Inflammatory macrophage treated with lipopolysaccharide for 4 hours (primary cell): ENCODE data around the gene DPH6.

Experiments used
- DNase-seq: peaks from one replicate; pipeline ENCODE4 v3.0.0-alpha.2; 2020

Gene DPH6

GRCh38 chr15:35540021-35540420, 5.9 kb downstream of the DPH6 start:
- no peak for DNase-seq

DNA sequence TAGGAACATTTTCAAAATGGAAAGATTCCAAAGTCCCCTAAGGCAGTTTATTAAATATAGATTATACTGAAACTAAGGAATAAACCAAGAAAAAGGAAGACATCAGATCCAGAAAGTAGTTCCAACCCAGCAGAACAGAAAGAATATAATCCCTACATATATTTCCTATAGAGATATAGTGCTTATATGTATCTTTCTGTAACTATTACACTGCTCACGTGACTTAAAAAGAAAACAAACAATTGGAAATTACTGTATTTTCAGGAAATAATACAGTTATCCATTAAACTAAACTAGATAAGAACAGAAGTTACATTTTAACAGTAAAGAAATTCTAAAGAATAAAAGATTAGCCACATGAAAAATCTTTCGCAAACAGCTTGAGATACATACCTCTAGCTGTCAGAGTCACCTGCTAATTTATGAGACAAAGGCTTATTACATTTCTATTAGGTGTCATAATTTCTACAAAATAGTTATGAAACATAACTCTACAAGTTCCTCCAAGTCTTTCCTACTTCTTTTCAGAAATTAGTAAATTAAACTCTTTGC, 10.5 kb downstream of the DPH6 start:
- no peak for DNase-seq

DNA sequence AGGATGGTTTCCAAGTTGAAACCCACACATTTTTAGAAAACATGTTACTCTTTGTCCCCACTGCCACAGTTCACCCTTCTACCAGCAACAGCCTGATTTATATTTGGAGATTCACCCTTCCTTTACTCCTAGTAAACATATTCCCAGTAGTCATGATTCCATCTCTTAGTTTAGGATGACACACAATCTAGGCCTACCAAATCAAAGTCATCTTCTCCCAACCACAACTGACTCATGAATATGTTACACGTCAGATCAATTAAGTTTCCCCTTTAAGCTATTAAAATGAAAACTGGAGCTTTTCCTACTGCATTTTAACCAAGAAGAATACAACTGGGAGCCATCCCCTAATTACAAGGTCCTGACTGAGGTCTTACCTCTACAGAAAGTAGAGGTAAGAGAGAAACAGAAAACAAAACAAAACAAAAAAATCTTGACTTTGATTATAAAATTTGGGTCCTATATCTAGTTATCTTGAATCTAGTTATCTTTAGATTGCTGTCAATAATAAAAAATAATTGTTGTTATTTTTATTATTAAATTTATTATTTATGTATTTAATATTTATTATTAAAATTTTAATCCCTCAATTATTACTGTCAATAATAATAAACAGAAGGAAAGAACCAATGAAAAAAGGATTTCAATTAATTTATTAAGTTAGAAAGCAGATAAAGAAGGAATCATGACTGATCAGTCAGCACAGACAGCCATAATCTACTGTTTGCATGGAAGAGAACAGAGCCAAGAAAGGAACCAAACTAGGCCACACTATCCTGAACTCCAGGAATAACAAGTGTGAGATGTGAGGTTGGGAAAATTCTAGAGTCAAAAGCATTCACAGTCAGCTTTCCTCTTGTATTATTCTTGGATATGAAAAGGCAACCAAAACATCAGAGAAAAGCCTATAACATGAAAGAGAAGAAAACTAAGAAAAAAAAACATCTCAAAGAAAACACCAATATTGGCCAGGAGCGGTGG, 12.5 kb downstream of the DPH6 start:
- DNase-seq: no peak

GRCh38 chr15:35530698-35531097, 15.3 kb downstream of the DPH6 start:
- no peak for DNase-seq

GRCh38 chr15:35529784-35530183, 16.2 kb downstream of the DPH6 start:
- no peak for DNase-seq

- no peak for DNase-seq
Measured at GRCh38 chr15:35522061-35522460, 23.9 kb downstream of the DPH6 start.

DNA sequence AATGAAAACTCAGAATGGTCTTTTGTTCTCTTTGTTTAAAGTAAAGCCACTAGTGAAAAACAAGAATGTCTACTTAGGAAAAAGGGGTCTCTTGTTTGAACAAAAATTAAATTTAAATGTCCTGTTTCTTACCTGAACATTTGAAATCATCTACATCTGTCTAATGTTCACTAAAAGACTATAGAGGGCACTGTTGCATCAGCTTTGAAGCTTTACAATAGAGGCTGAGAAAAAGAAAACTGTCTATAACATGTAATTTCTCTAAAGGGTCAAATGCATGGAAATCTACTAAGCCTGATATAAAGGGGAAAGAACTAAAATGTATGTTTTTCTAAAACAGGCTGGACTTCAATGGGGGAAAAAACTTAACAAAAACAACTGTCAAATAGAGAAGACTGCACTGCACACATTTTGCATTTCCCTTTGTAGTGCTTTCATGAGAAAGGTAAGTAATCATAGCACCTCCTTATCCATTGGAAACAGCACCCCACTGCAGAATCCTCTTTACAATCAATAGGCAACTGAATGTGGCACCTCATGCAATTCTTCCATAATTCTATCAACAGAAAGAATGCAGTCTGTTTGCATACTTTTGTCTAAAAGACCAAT, 26.3 kb downstream of the DPH6 start:
- peak; percentile 57 for DNase-seq

- no peak for DNase-seq
Measured at GRCh38 chr15:35519052-35519451, 26.9 kb downstream of the DPH6 start.

DNA sequence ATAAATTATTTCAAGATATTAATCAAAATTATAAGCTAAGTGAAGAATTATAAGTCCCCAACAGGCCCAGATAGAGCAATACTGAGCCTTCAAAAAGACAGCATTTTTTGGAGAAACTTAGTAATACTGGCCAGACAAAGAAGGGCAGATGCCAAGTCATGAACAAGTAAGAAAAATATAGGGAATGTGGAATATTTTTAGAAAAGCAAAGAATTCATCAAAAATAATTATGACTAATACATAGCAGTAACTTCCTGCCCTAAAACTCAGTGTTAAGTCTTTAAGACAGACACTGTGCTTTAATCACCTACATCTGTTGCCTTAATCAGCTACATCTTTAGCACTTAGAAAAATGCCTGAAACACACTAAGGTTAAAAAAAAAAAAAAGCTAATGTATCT, 31.2 kb downstream of the DPH6 start:
- DNase-seq: no peak

- no peak for DNase-seq
Measured at GRCh38 chr15:35507932-35508638, 37.9 kb downstream of the DPH6 start.

- DNase-seq: no peak
Measured at GRCh38 chr15:35506272-35506870, 39.6 kb downstream of the DPH6 start.

DNA sequence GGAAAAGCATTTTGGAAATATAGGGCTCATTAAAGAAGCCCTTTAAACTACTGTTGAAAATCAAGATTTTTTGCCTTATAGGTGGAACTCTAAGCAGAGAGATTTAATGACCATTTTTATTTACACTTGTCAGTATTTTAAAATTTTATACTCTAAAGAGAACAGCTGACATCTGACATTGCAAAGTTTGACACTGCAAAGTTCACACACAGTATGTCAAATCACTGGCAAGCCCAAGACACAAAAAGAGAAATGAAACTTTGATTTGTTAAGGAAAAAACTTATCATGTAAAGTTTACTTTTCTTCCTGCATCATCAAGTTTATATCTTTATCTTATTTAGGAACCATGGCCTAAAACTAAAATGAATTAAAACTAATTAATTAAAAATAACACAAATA, 40.2 kb downstream of the DPH6 start:
- peak; percentile 65 for DNase-seq

DNA sequence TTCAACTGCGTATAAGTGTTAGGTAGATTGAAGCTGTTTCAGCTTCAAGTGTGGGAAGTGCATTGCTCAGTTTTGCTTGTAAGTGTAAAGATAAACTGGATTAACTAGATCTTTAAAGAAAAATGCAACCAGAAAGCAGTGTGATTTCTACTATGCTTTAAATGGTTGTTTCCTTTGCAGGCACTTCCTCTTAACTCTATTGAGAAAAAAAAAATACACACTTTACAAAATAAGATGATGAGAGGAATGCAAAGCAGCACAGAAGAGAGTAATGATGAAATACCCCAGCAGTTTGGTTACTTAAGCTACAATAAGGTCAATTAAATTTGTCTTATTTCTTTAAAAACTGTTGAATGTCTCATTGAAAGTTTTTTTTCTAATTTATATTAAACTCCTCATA, 40.8 kb downstream of the DPH6 start:
- DNase-seq: peak; percentile 56

- no peak for DNase-seq
Measured at GRCh38 chr15:35499723-35500122, 46.2 kb downstream of the DPH6 start.

DNA sequence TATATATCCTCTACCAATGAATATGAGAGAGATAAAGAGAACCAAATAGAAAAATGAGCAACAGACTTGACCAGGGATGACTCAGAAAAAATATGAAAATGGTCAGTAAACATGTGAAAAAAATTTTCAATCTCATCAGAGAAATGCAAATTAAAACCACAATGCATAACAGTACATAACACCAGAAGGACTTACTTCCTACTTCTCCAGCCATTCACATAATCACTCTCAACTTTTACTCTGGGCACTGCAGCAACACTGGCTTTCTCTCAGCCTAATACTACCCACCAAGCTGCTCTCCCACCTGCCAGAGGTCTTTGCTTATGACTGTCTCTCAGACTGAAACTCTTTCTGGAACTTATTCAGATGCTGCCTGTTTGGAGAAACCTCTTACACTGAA, 49.4 kb downstream of the DPH6 start:
- peak; percentile 23 for DNase-seq

- DNase-seq: no peak
Measured at GRCh38 chr15:35495080-35495479, 50.9 kb downstream of the DPH6 start.

DNA sequence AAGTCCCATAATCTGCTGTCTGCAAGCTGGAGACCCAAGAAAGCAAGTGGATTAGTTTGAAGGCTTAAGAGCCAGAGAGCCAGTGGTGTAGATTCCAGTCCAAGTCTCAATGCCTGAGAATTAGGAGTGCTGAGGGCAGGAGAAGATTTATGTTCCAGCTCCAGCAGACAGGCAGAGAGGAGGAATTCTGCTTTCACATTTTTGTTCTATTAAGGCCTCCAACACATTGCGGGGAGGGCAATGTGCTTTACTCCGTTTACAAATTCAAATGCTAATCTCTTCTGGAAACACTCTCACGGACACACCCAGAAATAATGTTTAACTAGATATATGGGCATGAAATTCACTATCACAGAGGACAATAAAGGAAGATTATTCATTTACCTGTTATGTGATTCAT, 54.0 kb downstream of the DPH6 start:
- DNase-seq: no peak

DNA sequence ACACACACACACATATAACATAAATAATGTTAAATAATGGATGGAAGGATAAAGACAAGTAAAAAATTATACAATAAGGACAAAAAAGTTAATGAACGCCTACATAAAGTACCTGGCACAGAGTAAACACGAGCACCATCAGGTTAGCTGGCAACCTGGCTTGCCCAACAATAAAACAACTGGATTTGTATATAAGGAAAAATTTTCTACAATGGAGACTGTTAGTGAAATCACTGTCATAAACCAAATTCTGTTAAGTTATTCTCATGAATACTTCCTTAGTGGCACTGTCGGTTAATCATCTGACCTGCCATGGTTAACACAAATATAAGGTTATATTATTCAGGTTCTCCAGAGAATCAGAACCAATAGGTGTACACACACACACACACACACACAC, 54.8 kb downstream of the DPH6 start:
- no peak for DNase-seq

- DNase-seq: no peak
Measured at GRCh38 chr15:35490511-35490910, 55.5 kb downstream of the DPH6 start.

DNA sequence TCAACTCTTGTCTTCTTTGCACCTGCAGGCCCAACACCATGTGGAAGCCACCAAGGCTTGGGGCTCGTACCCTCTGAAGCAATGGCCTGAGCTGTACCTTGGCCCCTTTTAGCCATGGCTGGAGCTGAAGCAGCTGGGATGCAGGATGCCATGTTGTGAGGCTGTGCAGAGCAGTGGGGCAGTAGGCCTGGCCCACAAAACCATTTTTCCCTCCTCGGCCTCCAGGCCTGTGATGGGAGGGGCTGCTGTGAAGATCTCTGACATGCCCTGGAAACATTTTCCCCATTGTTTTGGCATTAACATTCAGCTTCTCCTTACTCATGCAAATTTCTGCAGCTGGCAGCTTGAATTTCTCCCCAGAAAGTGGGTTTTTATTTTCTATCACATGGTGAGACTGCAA, 58.5 kb downstream of the DPH6 start:
- DNase-seq: no peak

- no peak for DNase-seq
Measured at GRCh38 chr15:35486296-35486695, 59.7 kb downstream of the DPH6 start.

GRCh38 chr15:35485411-35485810, 60.6 kb downstream of the DPH6 start:
- DNase-seq: no peak
